GM12878 (cell line): ENCODE results near the gene FAP. TPM values are rescaled to one million over a fixed set of nuclear protein-coding genes. Genes with fewer than 3 reads are reported as not detected.

Source experiments
- ATAC-seq: fragments of 200-7000 bp; cut with Tn5 transposase; 3 replicates; pipeline ENCODE4 v1.9.1; 2020; ENCODE audit warnings: mild to moderate bottlenecking, moderate library complexity
- BruUV-seq: library from RNA; stranded (reverse); fragments of 400-500 nt; replicated peaks from 2 replicates; lab custom pipeline; 2021; lab: Mats Ljungman, UMichigan
- CTCF ChIA-PET: fragments of 300-600 bp; sonication (Branson Sonifier 250); formaldehyde crosslinking; extraction: SDS; loops from one replicate; lab custom pipeline; 2021; ENCODE audit warnings: inconsistent platforms; lab: Yijun Ruan, JAX
- POLR2A ChIA-PET: fragments of 350-600 bp; formaldehyde crosslinking; extraction: SDS; loops from one replicate; lab custom pipeline; 2021; ENCODE audit warnings: inconsistent platforms; lab: Charles Lee
- RAD21 ChIA-PET: fragments of 300-600 bp; sonication (Branson Sonifier 250); formaldehyde crosslinking; loops from one replicate; lab custom pipeline; 2023; ENCODE audit warnings: antibody characterized with exemption; ENCODE audit not compliant: unreplicated experiment; lab: Charles Lee
- SMC1A ChIA-PET: fragments of 300-600 bp; sonication (Branson Sonifier 250); formaldehyde crosslinking; loops from one replicate; lab custom pipeline; 2023; ENCODE audit not compliant: unreplicated experiment, uncharacterized antibody; lab: Charles Lee
- DNase-seq: peaks from one replicate; pipeline ENCODE4 v3.0.0-alpha.2; 2011; ENCODE audit warnings: low read depth, low spot score
- FAIRE-seq: peaks from 3 replicates; lab custom pipeline; 2011; peaks lifted over from hg19 to GRCh38; lab: Jason Lieb, UNC
- H2AFZ ChIP-seq: 2 replicates; pipeline ENCODE4 v1.6.0; 2011; ENCODE audit warnings: low read depth, low read length, control low read depth; ENCODE audit not compliant: control insufficient read depth
- H3K27ac ChIP-seq: 2 replicates; pipeline ENCODE4 v1.5.1; 2011; ENCODE audit warnings: control low read depth; ENCODE audit not compliant: control insufficient read depth, insufficient read depth
- H3K27me3 ChIP-seq, 2 experiments: replicated peaks in 1 of 2; 2 replicates each; pipeline versions ENCODE4 v1.6.0 to v1.6.1; 2011; ENCODE audit warnings: low read length in 1 of 2; ENCODE audit not compliant: control insufficient read depth in 2 of 2, insufficient read depth in 2 of 2
- H3K36me3 ChIP-seq, 2 experiments: 2 replicates each; pipeline ENCODE4 v1.5.1; 2011; ENCODE audit warnings: low read length in 1 of 2; ENCODE audit not compliant: control insufficient read depth in 2 of 2, insufficient read depth in 2 of 2
- H3K4me1 ChIP-seq: 2 replicates; pipeline ENCODE4 v1.6.1; 2011; ENCODE audit warnings: mild to moderate bottlenecking, low read length, moderate library complexity, mixed read lengths; ENCODE audit not compliant: control insufficient read depth, insufficient read depth
- H3K4me2 ChIP-seq: 2 replicates; pipeline ENCODE4 v1.6.0; 2011; ENCODE audit warnings: control low read depth; ENCODE audit not compliant: control insufficient read depth, insufficient read depth
- H3K4me3 ChIP-seq: fragments of 200-600 bp; sonication (generic); 2 replicates; pipeline ENCODE4 v1.5.1; 2016
- H3K79me2 ChIP-seq: 2 replicates; pipeline ENCODE4 v1.6.0; 2011; ENCODE audit warnings: low read length; ENCODE audit not compliant: control insufficient read depth, insufficient read depth
- H3K9ac ChIP-seq: 2 replicates; pipeline ENCODE4 v1.8.0; 2011; ENCODE audit warnings: low read length, control low read depth, mixed read lengths; ENCODE audit not compliant: control insufficient read depth, insufficient read depth
- H3K9me3 ChIP-seq: replicated peaks from 3 replicates; pipeline ENCODE4 v1.5.1; 2011; ENCODE audit warnings: mild to moderate bottlenecking, low read length; ENCODE audit not compliant: control insufficient read depth, insufficient read depth
- H4K20me1 ChIP-seq: 2 replicates; pipeline ENCODE4 v1.6.0; 2011; ENCODE audit not compliant: control insufficient read depth, insufficient read depth
- ATF7 ChIP-seq: fragments of 450-650 bp; IDR thresholded peaks from 2 replicates; pipeline ENCODE4 v1.6.1; 2016; ENCODE audit warnings: low read depth, mild to moderate bottlenecking
- BHLHE40 ChIP-seq, 2 experiments: fragments of 450-650 bp in 1 of 2; IDR thresholded peaks; 2 replicates each; pipeline ENCODE4 v1.6.1; 2011 to 2017; ENCODE audit warnings: low read depth in 2 of 2, borderline replicate concordance in 1 of 2, improper control_type of control experiment in 1 of 2, low read length in 1 of 2, mild to moderate bottlenecking in 1 of 2
- BRCA1 ChIP-seq: IDR thresholded peaks from 2 replicates; pipeline ENCODE4 v1.6.1; 2011; ENCODE audit warnings: low read depth, low read length, improper control_type of control experiment
- ETV6 ChIP-seq, 2 experiments: fragments of 450-650 bp in 1 of 2; IDR thresholded peaks in 1 of 2; conservative IDR thresholded peaks in 1 of 2; 2 replicates each; pipeline ENCODE4 v1.6.1; 2014; ENCODE audit warnings: antibody characterized with exemption in 1 of 2, borderline replicate concordance in 1 of 2, low read depth in 1 of 2, mild to moderate bottlenecking in 1 of 2, moderate library complexity in 1 of 2
- HDGF ChIP-seq: fragments of 450-650 bp; IDR thresholded peaks from 2 replicates; pipeline ENCODE4 v1.6.1; 2016; ENCODE audit warnings: antibody characterized with exemption
- POLR2AphosphoS5 ChIP-seq: IDR thresholded peaks from 2 replicates; pipeline ENCODE4 v1.6.1; 2011; ENCODE audit warnings: mild to moderate bottlenecking, low read length, inconsistent platforms
- RCOR1 ChIP-seq: conservative IDR thresholded peaks from 2 replicates; pipeline ENCODE4 v1.6.1; 2012; ENCODE audit warnings: low read depth, low read length, improper control_type of control experiment
- SP1 ChIP-seq: IDR thresholded peaks from one replicate; pipeline ENCODE4 v1.6.1; 2011; ENCODE audit warnings: low read depth, low read length
- YBX1 ChIP-seq: fragments of 450-650 bp; IDR thresholded peaks from 2 replicates; pipeline ENCODE4 v1.6.1; 2016; ENCODE audit warnings: antibody characterized with exemption
- WGBS: methylation state at CpG from one replicate; pipeline ENCODE4 v1.1.6; 2016; ENCODE audit warnings: low lambda C conversion rate; ENCODE audit not compliant: insufficient replicate concordance, insufficient coverage; ENCODE audit errors: missing lambda C conversion rate; 5-methylcytosine and 5-hydroxymethylcytosine counted together
- in situ Hi-C: fragments of 300-500 bp; cut with MboI; formaldehyde crosslinking; loops from 9 replicates; pipeline ENCODE4 v1.14.3; 2018; ENCODE audit warnings: mixed read lengths
- intact Hi-C: fragments of 100-400 bp; cut with micrococcal nuclease; formaldehyde crosslinking; loops from one replicate; pipeline ENCODE4 v1.14.2; 2022; ENCODE audit not compliant: unreplicated experiment
- polyA plus RNA-seq, 11 experiments: library from polyadenylated mRNA; depleted of rRNA in 4 of 11; unstranded in 6 of 11; stranded (reverse) in 5 of 11; fragments of >200 nt; fragmentation: Nextera tagmentation in 4 of 11; fragmentation: Illumina TruSeq in 1 of 11; extraction: Ambion mirVana in 4 of 11; extraction: Trizol in 1 of 11; gene quantifications; 1 replicate in 1 of 11; 2 replicates in 10 of 11; pipeline versions ENCODE4 v1.2.1 to v1.2.3, GENCODE V29; 2011 to 2016; ENCODE audit warnings: inconsistent platforms in 2 of 11, missing spikeins in 2 of 11, low read depth in 1 of 11
- total RNA-seq, 4 experiments: library from RNA; depleted of rRNA in 3 of 4; stranded (reverse); fragments of >200 nt in 3 of 4; fragmentation: Illumina TruSeq in 1 of 4; extraction: Trizol in 1 of 4; gene quantifications; 2 replicates each; pipeline versions ENCODE4 v1.2.1 to v1.2.3, GENCODE V29; 2013 to 2021
- TF ChIP-seq, protein P1 (sequence below): IDR thresholded peaks from 2 replicates; pipeline ENCODE4 v1.6.1; 2012; ENCODE audit warnings: mild to moderate bottlenecking, low read depth, low read length
- TF ChIP-seq, protein P2 (sequence below): fragments of 450-650 bp; IDR thresholded peaks from 2 replicates; pipeline ENCODE4 v1.6.1; 2017; ENCODE audit warnings: borderline replicate concordance
- TF ChIP-seq, protein P3 (sequence below): fragments of 450-650 bp; IDR thresholded peaks from 2 replicates; pipeline ENCODE4 v1.6.1; 2017; ENCODE audit warnings: low read depth, mild to moderate bottlenecking, moderate library complexity

Gene FAP
- total and polyA plus RNA-seq, 10 of the 15 experiments (the other 5 are each of a cell fraction or from before 2014, with no cell fraction given): 0.16 TPM; not detected in 9

DNA sequence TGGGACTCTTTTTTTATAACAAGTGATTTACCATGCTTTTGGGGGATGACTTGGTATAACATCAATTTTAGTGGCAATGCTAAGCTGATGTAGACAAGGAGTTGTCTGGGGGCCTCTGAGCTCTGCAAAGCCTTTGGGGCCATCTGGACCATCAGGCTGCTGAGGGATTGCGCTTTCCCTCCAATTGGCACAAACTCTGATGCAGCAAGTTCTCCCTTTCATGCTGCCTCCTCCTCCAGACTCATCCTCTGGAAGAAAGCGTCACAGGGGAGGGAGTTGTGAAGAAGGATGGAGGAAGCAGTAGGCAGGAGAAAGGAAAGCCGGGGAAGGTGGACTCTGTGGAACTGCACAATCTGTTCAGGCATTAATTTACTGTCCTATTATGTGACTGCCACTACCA lies 10.2 kb upstream of the FAP start (continued):
- TF ChIP-seq, protein P1, sequence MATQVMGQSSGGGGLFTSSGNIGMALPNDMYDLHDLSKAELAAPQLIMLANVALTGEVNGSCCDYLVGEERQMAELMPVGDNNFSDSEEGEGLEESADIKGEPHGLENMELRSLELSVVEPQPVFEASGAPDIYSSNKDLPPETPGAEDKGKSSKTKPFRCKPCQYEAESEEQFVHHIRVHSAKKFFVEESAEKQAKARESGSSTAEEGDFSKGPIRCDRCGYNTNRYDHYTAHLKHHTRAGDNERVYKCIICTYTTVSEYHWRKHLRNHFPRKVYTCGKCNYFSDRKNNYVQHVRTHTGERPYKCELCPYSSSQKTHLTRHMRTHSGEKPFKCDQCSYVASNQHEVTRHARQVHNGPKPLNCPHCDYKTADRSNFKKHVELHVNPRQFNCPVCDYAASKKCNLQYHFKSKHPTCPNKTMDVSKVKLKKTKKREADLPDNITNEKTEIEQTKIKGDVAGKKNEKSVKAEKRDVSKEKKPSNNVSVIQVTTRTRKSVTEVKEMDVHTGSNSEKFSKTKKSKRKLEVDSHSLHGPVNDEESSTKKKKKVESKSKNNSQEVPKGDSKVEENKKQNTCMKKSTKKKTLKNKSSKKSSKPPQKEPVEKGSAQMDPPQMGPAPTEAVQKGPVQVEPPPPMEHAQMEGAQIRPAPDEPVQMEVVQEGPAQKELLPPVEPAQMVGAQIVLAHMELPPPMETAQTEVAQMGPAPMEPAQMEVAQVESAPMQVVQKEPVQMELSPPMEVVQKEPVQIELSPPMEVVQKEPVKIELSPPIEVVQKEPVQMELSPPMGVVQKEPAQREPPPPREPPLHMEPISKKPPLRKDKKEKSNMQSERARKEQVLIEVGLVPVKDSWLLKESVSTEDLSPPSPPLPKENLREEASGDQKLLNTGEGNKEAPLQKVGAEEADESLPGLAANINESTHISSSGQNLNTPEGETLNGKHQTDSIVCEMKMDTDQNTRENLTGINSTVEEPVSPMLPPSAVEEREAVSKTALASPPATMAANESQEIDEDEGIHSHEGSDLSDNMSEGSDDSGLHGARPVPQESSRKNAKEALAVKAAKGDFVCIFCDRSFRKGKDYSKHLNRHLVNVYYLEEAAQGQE: no peak
- TF ChIP-seq SP1 (no peak), YBX1 (no peak)
- TF ChIP-seq, all 136 proteins: peak for 0

DNA sequence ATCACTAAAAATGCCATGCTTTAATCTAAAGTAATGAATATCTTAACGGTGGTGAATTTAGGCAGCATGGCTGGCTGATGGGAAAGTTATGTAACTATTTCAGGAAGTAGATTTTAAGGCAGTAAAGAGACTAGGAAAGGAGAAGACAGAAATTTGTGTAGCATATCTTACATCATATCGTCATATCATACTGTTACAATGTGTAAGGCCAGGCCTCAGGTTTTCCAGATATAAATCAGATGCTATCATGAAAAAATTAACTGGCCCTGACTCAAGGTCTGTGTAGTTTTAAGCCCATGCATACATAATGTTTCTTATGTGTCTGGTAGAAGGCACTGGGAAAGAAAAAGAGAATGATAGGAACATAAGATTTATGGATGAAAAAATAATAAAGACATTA lies 8.9 kb upstream of the FAP start:
- POLR2A ChIA-PET: no interaction called here
- WGBS: 92% methylated on average over 2 of the region's 2 CpGs
- SMC1A ChIA-PET: interaction anchor here (1.0 to 2.1 kb wide), 2 partner anchors 17 to 31 kb away, joined by 3 to 8 read pairs; no protein-coding TSS in a partner anchor
- DNase-seq (no peak), FAIRE-seq (no peak), ATAC-seq (no peak)
- no TSS peak for BruUV-seq
- no peak overlapping the region for H3K4me2 ChIP-seq
- no peaks in the 10 kb centered on the region for H3K4me1 ChIP-seq
- no peaks in the 10 kb centered on the region for H4K20me1 ChIP-seq
- intact Hi-C loops: no loop called here
- no peak overlapping the region for H3K4me3 ChIP-seq
- CTCF ChIA-PET: interaction anchor here (0.8 to 2.5 kb wide), 4 partner anchors 9 to 82 kb away, joined by 3 to 7 read pairs (median 4); partner anchors contain the start of gene FAP
- H3K36me3 ChIP-seq: no peaks in the 10 kb centered on the region
- TF ChIP-seq, protein P2, sequence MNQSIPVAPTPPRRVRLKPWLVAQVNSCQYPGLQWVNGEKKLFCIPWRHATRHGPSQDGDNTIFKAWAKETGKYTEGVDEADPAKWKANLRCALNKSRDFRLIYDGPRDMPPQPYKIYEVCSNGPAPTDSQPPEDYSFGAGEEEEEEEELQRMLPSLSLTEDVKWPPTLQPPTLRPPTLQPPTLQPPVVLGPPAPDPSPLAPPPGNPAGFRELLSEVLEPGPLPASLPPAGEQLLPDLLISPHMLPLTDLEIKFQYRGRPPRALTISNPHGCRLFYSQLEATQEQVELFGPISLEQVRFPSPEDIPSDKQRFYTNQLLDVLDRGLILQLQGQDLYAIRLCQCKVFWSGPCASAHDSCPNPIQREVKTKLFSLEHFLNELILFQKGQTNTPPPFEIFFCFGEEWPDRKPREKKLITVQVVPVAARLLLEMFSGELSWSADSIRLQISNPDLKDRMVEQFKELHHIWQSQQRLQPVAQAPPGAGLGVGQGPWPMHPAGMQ: no peak
- no peak for TF ChIP-seq POLR2AphosphoS5
- no peak for TF ChIP-seq BHLHE40 (IDR thresholded peaks at IDR 0.05; ENCODE audit: borderline replicate concordance in 1 of 2, low read depth in 2 of 2, low read length in 1 of 2)
- no peak for TF ChIP-seq RCOR1
- TF ChIP-seq ETV6 (conservative IDR thresholded peaks at IDR 0.05 in 1 of 2, IDR thresholded peaks at IDR 0.05 in 1 of 2; ENCODE audit: borderline replicate concordance in 1 of 2, low read depth in 1 of 2): no peak
- TF ChIP-seq HDGF: no peak
- TF ChIP-seq, protein P3, sequence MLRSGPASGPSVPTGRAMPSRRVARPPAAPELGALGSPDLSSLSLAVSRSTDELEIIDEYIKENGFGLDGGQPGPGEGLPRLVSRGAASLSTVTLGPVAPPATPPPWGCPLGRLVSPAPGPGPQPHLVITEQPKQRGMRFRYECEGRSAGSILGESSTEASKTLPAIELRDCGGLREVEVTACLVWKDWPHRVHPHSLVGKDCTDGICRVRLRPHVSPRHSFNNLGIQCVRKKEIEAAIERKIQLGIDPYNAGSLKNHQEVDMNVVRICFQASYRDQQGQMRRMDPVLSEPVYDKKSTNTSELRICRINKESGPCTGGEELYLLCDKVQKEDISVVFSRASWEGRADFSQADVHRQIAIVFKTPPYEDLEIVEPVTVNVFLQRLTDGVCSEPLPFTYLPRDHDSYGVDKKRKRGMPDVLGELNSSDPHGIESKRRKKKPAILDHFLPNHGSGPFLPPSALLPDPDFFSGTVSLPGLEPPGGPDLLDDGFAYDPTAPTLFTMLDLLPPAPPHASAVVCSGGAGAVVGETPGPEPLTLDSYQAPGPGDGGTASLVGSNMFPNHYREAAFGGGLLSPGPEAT: no peak
- no peak for TF ChIP-seq ATF7
- no peak for TF ChIP-seq BRCA1
- no peak overlapping the region for H3K27ac ChIP-seq
- in situ Hi-C loops: no loop called here
- H3K79me2 ChIP-seq: no peaks in the 10 kb centered on the region
- no peaks in the 10 kb centered on the region for H3K27me3 ChIP-seq
- no peaks in the 10 kb centered on the region for H3K9me3 ChIP-seq
- H3K9ac ChIP-seq: no peak overlapping the region
- RAD21 ChIA-PET: no interaction called here
- no peak overlapping the region for H2AFZ ChIP-seq
